HEK293 (cell line): Measurements from ENCODE around the gene PIK3R6.

Experiments used
- BCL11B ChIP-seq: fragments of 450-650 bp; formaldehyde crosslinking; IDR thresholded peaks from 2 replicates; pipeline ENCODE4 v1.5.1; 2016; ENCODE audit warnings: low read depth, missing biosample characterization, missing genetic modification characterization
- CTCF ChIP-seq: fragments of 450-650 bp; formaldehyde crosslinking; IDR thresholded peaks from 2 replicates; pipeline ENCODE4 v1.5.1; 2016; ENCODE audit warnings: missing biosample characterization, missing genetic modification characterization
- TRIM28 ChIP-seq: IDR thresholded peaks from 2 replicates; pipeline ENCODE4 v1.6.1; 2011; ENCODE audit warnings: low read length, control low read depth, borderline replicate concordance
- ZBTB21 ChIP-seq: fragments of 450-650 bp; formaldehyde crosslinking; IDR thresholded peaks from 2 replicates; pipeline ENCODE4 v1.5.1; 2017; ENCODE audit warnings: missing biosample characterization, missing genetic modification characterization
- ZNF138 ChIP-seq: fragments of 450-650 bp; formaldehyde crosslinking; IDR thresholded peaks from 2 replicates; pipeline ENCODE4 v1.5.1; 2016; ENCODE audit warnings: missing biosample characterization, missing genetic modification characterization, borderline replicate concordance
- ZNF426 ChIP-seq: fragments of 450-650 bp; formaldehyde crosslinking; IDR thresholded peaks from 2 replicates; pipeline ENCODE4 v1.5.1; 2017; ENCODE audit warnings: missing biosample characterization, missing genetic modification characterization, mild to moderate bottlenecking, inconsistent platforms, moderate library complexity
- ZNF501 ChIP-seq: fragments of 450-650 bp; formaldehyde crosslinking; IDR thresholded peaks from 2 replicates; pipeline ENCODE4 v1.5.1; 2016; ENCODE audit warnings: missing biosample characterization, missing genetic modification characterization
- ZNF837 ChIP-seq: fragments of 450-650 bp; formaldehyde crosslinking; IDR thresholded peaks from 2 replicates; pipeline ENCODE4 v1.5.1; 2016; ENCODE audit warnings: missing biosample characterization, missing genetic modification characterization
- ZSCAN16 ChIP-seq: fragments of 450-650 bp; formaldehyde crosslinking; IDR thresholded peaks from 2 replicates; pipeline ENCODE4 v1.5.1; 2016; ENCODE audit warnings: missing biosample characterization, missing genetic modification characterization
- TF ChIP-seq, protein P1 (sequence below): sonication (generic); formaldehyde crosslinking; IDR thresholded peaks from 2 replicates; pipeline ENCODE4 v1.8.1; 2022; ENCODE audit warnings: mild to moderate bottlenecking, moderate library complexity, missing genetic modification reagents
- TF ChIP-seq, protein P2 (sequence below): fragments of 450-650 bp; formaldehyde crosslinking; IDR thresholded peaks from 2 replicates; pipeline ENCODE4; 2016; ENCODE audit warnings: missing biosample characterization, missing genetic modification characterization

GRCh38 chr17:8847891-8848290 is 19.6 kb downstream of the PIK3R6 start:
- TF ChIP-seq BCL11B (tag by site-specific recombination) (no peak), CTCF (no peak), ZBTB21 (tag by site-specific recombination) (no peak), ZNF501 (tag by site-specific recombination) (no peak), TRIM28 (no peak), ZNF837 (no peak), ZSCAN16 (tag by site-specific recombination) (no peak), ZNF426 (tag by site-specific recombination) (no peak), ZNF138 (tag by site-specific recombination) (no peak)
- TF ChIP-seq, protein P1, sequence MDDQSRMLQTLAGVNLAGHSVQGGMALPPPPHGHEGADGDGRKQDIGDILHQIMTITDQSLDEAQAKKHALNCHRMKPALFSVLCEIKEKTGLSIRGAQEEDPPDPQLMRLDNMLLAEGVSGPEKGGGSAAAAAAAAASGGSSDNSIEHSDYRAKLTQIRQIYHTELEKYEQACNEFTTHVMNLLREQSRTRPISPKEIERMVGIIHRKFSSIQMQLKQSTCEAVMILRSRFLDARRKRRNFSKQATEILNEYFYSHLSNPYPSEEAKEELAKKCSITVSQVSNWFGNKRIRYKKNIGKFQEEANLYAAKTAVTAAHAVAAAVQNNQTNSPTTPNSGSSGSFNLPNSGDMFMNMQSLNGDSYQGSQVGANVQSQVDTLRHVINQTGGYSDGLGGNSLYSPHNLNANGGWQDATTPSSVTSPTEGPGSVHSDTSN (CRISPR knock-in tag), result no peak
- TF ChIP-seq, protein P2, sequence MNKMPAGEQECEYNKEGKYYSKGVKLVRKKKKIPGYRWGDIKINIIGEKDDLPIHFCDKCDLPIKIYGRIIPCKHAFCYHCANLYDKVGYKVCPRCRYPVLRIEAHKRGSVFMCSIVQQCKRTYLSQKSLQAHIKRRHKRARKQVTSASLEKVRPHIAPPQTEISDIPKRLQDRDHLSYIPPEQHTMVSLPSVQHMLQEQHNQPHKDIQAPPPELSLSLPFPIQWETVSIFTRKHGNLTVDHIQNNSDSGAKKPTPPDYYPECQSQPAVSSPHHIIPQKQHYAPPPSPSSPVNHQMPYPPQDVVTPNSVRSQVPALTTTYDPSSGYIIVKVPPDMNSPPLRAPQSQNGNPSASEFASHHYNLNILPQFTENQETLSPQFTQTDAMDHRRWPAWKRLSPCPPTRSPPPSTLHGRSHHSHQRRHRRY (tag by site-specific recombination), result no peak
